Mucosa of descending colon (tissue), 3 donors: ENCODE results near the gene WBP1. TPM values are rescaled to one million over a fixed set of nuclear protein-coding genes. Genes with fewer than 3 reads are reported as not detected.
A peak's percentile ranks its signal among the peaks of the same experiment; 100 is the strongest.
"Not testable (repeated sequence)": the region's sequence is repeated elsewhere in the genome, so short reads cannot be mapped to it uniquely, and the experiment has no call there.

Source experiments
- ATAC-seq: fragments of 200-7000 bp; cut with Tn5 transposase; one replicate; pipeline ENCODE4 v1.9.1; 2020; ENCODE audit warnings: mild to moderate bottlenecking, moderate library complexity
- DNase-seq, 3 donors: peaks; one replicate each; pipeline ENCODE4 v3.0.0-alpha.2; 2020
- H3K36me3 ChIP-seq: fragments of 200-600 bp; one replicate; pipeline ENCODE4 v1.8.0; 2021; ENCODE audit warnings: low read depth, mild to moderate bottlenecking
- H3K4me1 ChIP-seq: fragments of 200-600 bp; one replicate; pipeline ENCODE4 v1.8.0; 2021; ENCODE audit warnings: low read depth, mild to moderate bottlenecking
- H3K4me3 ChIP-seq: fragments of 200-600 bp; one replicate; pipeline ENCODE4 v1.8.0; 2021; ENCODE audit warnings: mild to moderate bottlenecking
- H3K9me3 ChIP-seq: fragments of 200-600 bp; one replicate; pipeline ENCODE4 v1.8.0; 2021; ENCODE audit warnings: mild to moderate bottlenecking
- CTCF ChIP-seq: fragments of 200-600 bp; IDR thresholded peaks from one replicate; pipeline ENCODE4 v1.8.0; 2022; ENCODE audit warnings: antibody characterized with exemption, mild to moderate bottlenecking
- intact Hi-C, 2 donors: fragments of 100-400 bp; cut with DNase I in 1 of 2; cut with micrococcal nuclease in 1 of 2; formaldehyde crosslinking; loops; one replicate each; pipeline versions ENCODE4 v1.11.0 to v1.11.1; 2022; cut with DNase I, micrococcal nuclease
- total RNA-seq, 3 donors: library from RNA; stranded (reverse); fragmentation: NEBNext Ultra II Directional in 2 of 3; extraction: Animal tissue kit (Norgen Biotek cat#: 25700) in 2 of 3; gene quantifications; one replicate each; pipeline versions ENCODE4 v1.2.1 to v1.2.4, GENCODE V29; 2021 to 2023
- donor health status: DM: no; HTN: no; CAD: no; lungs with moderate emphysema.
- donor health status: DM: no; HTN: no; CAD: no.
- donor health status: DM: no; HTN: yes; CAD: no.

WBP1 gene
- total RNA-seq, 3 donors from 2014 or later = 51.1 to 60.6 (median 56.1) TPM

GRCh38 chr2:74420006-74420405 lies 38.2 kb upstream of the WBP1 start:
- intact Hi-C loops = no loop called here
- TF ChIP-seq CTCF = no peak
- Histone ChIP-seq H3K36me3 (no peaks in the 10 kb centered on the region), H3K9me3 (no peaks in the 10 kb centered on the region), H3K4me1 (peaks cover 12% of the 10 kb centered on the region), H3K4me3 (no peak overlapping the region)
- DNase-seq = no peak
- no peak for ATAC-seq

DNA sequence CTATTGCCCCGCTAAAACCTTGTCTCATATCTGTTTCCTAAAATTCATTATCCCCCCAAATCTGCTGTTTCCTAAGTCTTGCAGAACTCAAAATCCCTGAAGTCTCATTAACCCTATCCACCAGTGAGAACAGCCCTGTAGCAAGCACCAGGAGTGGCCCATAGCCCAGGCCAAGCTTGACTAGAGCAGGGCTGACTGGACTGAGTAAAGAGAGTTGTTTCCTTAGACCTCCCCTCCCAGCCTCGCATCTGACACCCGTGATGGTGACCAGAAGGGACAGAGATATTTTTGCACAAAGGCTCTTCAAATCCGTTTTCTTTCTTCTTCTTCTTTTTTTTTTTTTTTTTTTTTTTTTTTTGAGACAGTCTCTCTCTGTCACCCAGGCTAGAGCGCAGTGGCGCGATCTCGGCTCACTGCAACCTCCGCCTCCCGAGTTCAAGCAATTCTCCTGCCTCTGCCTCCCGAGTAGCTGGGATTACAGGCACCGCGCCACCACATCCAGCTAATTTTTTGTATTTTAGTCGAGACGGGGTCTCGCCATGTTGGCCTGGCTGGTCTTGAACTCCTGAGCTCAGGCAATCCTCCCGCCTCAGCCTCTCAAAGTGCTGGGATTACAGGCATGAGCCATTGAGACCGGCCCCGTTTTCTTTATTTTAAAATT lies 37.7 kb upstream of the WBP1 start:
- H3K9me3 ChIP-seq, ATAC-seq, H3K4me3 ChIP-seq, intact Hi-C loops, DNase-seq, H3K36me3 ChIP-seq: not testable (repeated sequence)
- peaks cover 12% of the 10 kb centered on the region for H3K4me1 ChIP-seq

DNA sequence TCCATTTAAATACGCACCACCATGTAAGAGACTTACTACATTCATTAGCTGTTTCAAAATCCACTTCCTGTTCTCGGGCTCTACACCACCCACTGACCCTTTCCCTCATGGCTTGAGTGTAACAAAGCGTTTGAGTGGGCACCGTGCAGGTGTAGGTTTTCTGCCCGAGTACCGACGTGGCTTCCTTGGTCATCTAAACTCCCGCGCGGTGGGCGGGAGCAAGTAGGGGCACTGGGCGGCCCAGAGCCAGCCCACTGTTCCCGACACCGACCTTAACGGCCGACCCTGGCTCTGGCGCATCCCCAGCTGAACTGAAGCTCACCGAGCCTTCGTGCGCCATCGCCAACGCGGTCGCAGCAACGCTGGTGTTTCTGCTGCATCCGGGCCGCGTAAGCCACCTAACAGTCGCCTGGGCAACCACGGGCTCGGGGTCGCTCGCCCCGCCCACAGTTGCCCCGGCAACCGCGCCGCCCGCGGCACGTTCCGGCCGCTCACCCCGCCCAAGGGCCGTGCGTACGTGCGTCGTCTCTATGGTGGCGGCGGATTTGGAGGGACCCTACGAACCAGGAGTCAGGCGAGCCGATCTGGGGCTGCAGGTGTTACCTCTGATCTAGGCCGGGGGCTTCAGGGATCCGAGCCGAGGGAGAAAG lies 36.9 kb upstream of the WBP1 start, which contains the start of the genes C2orf81 and WDR54:
TSS of gene C2orf81 (minus strand) at position 399 of the 650 bp plus-strand sequence. CDS start at position 340, 59 bp downstream.
TSS of gene WDR54 (plus strand) at position 510 of the 650 bp plus-strand sequence. CDS start 424 bp downstream, outside the sequence.
- TF ChIP-seq CTCF = no peak
- intact Hi-C loops = no loop called here
- H3K9me3 ChIP-seq = no peaks in the 10 kb centered on the region
- H3K4me3 ChIP-seq = peak within 1 kb of the TSS; percentile 14
- H3K36me3 ChIP-seq = no peaks in the 10 kb centered on the region
- H3K4me1 ChIP-seq = peaks cover 12% of the 10 kb centered on the region
- peak; percentile 95 for ATAC-seq
- DNase-seq = peak; percentile 86 to 93 (median 90)

DNA sequence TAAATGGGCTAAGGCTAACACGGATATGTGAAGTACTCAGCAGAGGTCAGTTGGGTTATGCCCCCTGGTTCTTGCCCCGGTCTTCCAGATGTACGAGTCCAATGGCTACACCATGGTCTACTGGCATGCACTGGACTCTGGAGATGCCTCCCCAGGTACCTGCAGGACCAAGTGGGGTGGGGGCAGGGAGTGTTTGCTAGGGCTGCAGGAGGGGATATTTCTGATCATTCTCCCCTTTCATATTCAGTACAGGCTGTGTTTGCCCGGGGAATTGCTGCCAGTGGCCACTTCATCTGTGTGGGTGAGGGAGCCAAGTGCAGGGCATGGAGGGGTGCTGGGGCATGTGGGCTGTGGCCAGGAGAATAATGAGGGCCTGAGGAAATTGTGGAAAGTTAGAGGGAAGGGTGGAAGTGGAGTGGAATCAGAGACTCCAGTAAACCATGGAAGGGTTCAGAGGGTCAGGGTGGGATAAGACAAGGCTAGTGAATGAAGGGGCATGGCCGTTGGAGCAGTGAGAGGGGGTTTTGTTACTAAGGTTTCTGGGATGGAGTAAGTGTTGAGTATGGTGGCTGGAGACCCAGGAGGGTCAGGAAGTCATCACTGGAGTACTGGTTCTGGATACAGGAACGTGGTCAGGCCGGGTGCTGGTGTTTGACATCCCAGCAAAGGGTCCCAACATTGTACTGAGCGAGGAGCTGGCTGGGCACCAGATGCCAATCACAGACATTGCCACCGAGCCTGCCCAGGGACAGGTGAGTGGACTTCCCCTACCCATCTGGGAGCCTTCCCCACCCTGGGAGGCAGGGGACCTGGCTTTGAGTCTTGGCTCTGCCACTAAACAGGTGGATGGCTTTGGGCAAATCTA lies 34.8 kb upstream of the WBP1 start:
- H3K9me3 ChIP-seq = no peaks in the 10 kb centered on the region
- H3K4me1 ChIP-seq = peaks cover 12% of the 10 kb centered on the region
- H3K4me3 ChIP-seq = no peak overlapping the region
- no peaks in the 10 kb centered on the region for H3K36me3 ChIP-seq
- DNase-seq (peak in 1 of 3 donors; percentile 35), ATAC-seq (no peak)
- intact Hi-C loops = no loop called here
- TF ChIP-seq CTCF = no peak

GRCh38 chr2:74424139-74424992 lies 33.9 kb upstream of the WBP1 start:
- intact Hi-C loops = no loop called here
- no peak for TF ChIP-seq CTCF
- Histone ChIP-seq H3K9me3 (no peaks in the 10 kb centered on the region), H3K4me1 (peaks cover 19% of the 10 kb centered on the region), H3K36me3 (no peaks in the 10 kb centered on the region), H3K4me3 (no peak overlapping the region)
- DNase-seq (no peak), ATAC-seq (no peak)
